ENCODE results near the gene MAST4.

MAST4 gene

DNA sequence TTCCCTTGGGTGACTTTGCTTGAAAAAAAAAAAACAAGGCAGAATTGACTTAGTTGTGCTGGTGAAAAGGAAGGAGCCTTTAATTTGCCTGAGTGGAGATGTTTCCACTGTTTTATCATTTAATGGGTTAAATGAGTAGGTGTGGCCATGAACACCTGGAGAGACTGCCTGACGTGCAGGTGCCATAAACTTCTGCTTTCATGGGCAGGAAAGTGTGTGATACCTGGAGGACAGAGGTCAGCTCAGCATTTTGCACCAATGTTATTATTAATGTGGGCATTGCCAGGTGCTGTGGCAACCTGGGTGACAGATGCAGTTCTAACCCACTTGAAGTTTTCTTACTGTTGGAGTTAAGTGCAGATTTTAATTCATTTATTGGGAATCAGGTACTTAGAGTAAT is 455.0 kb downstream of the MAST4 start:
- H3K36me3 ChIP-seq (ENCODE audit: control insufficient read depth, insufficient read depth, low read length) = no peaks in the 10 kb centered on the region

DNA sequence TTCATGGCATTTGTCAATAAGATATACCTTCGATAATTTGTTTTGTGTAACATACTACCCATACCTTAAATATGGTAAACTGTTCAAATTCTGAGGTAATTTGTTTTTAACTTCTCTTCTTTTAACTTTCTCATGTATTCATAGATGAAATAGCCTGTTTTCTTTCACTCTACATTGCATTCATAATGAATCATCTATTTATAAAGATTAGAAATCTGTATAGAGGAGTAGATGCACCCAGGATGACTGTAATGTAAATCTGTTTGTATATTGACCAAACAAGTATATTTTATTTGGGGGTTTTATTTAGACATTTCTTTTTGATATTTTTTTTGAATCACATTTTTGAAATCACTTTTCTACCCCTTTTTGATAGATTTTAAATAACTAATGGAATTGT is 455.8 kb downstream of the MAST4 start:
- no peak for DNase-seq (ENCODE audit: extremely low read depth, insufficient read length)
- Histone ChIP-seq H3K36me3 (ENCODE audit: control insufficient read depth, insufficient read depth, low read length) (no peaks in the 10 kb centered on the region), H3K4me3 (replicated peaks; ENCODE audit: low read depth, low read length) (no peak overlapping the region), H3K27me3 (replicated peaks; ENCODE audit: control insufficient read depth, insufficient read depth, low read length) (no peaks in the 10 kb centered on the region; the same call in 1 of the 2 replicates)
- TF ChIP-seq, protein P1, sequence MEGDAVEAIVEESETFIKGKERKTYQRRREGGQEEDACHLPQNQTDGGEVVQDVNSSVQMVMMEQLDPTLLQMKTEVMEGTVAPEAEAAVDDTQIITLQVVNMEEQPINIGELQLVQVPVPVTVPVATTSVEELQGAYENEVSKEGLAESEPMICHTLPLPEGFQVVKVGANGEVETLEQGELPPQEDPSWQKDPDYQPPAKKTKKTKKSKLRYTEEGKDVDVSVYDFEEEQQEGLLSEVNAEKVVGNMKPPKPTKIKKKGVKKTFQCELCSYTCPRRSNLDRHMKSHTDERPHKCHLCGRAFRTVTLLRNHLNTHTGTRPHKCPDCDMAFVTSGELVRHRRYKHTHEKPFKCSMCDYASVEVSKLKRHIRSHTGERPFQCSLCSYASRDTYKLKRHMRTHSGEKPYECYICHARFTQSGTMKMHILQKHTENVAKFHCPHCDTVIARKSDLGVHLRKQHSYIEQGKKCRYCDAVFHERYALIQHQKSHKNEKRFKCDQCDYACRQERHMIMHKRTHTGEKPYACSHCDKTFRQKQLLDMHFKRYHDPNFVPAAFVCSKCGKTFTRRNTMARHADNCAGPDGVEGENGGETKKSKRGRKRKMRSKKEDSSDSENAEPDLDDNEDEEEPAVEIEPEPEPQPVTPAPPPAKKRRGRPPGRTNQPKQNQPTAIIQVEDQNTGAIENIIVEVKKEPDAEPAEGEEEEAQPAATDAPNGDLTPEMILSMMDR (IDR thresholded peaks at IDR 0.05; ENCODE audit: insufficient read depth, low read length, poor library complexity, severe bottlenecking) = no peak

More for the DNA sequence above, 455.0 kb downstream of the MAST4 start:
- Histone ChIP-seq H3K27me3 (replicated peaks; ENCODE audit: control insufficient read depth, insufficient read depth, low read length) (no peaks in the 10 kb centered on the region; the same call in 1 of the 2 replicates), H3K4me3 (replicated peaks; ENCODE audit: low read depth, low read length) (no peak overlapping the region)
- no peak for DNase-seq (ENCODE audit: extremely low read depth, insufficient read length)
- TF ChIP-seq, protein P1 (IDR thresholded peaks at IDR 0.05; ENCODE audit: insufficient read depth, low read length, poor library complexity, severe bottlenecking) = no peak

DNA sequence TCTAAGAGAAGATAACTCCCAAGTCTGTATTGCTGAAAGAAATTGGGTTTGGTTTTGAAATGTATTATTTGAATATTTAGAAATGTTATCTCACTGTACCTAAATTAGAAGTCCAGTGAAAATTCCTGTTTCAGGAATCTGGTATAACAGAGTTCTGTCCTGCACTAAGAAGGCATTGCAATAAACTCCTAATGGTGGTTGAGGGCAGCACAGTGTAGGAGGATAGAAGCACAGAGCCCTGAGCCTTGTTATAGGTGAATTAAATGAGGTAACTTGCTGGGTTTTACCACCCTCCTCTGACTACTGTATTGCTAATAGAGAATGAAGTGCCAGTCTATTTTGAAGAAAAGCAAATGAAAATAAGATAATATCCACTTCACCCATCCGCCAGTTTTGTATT is 457.0 kb downstream of the MAST4 start:
- Histone ChIP-seq H3K36me3 (ENCODE audit: control insufficient read depth, insufficient read depth, low read length) (no peaks in the 10 kb centered on the region), H3K4me3 (replicated peaks; ENCODE audit: low read depth, low read length) (no peak overlapping the region), H3K27me3 (replicated peaks; ENCODE audit: control insufficient read depth, insufficient read depth, low read length) (no peaks in the 10 kb centered on the region; the same call in 1 of the 2 replicates)
- no peak for DNase-seq (ENCODE audit: extremely low read depth, insufficient read length)
- TF ChIP-seq, protein P1 (IDR thresholded peaks at IDR 0.05; ENCODE audit: insufficient read depth, low read length, poor library complexity, severe bottlenecking) = no peak

DNA sequence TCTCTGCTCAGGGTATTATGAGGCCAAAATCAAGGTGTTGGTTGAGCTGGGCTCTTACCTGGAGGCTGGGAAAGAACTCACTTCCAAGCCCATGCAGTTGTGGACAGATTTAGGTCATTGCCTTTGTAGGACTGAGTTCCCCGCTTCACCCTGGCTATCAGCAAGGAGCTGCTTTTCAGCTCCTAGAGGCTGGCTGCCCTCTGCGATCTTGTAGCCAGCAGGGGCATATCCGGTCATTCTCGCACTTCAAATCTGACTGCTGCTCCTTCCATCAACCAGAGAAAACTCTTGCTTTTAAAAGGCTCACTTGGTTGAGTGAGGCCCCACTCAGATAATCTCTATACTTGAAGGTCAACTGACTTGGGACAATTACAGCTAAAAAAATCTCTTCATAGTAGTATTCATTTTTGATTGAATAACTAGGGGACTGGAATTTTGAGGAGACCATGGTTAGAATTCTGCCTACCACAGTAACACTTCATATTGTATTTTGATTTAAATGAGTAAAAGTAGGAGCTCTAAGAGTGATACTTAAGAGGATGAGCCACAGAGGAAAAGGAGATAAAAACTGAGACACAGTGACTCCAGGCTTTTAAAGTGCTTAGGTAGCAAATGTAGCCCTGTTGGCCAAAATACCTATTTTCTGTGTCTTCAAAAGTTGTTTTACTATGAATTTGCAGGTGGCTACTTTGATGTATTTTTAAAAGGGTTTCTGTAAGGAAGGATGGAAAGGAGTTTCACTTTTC is 463.0 kb downstream of the MAST4 start:
- Histone ChIP-seq H3K27me3 (replicated peaks; ENCODE audit: control insufficient read depth, insufficient read depth, low read length) (no peaks in the 10 kb centered on the region), H3K4me3 (replicated peaks; ENCODE audit: low read depth, low read length) (no peak overlapping the region), H3K36me3 (ENCODE audit: control insufficient read depth, insufficient read depth, low read length) (no peaks in the 10 kb centered on the region)
- TF ChIP-seq, protein P1 (IDR thresholded peaks at IDR 0.05; ENCODE audit: insufficient read depth, low read length, poor library complexity, severe bottlenecking) = no peak
- DNase-seq (ENCODE audit: extremely low read depth, insufficient read length) = no peak

DNA sequence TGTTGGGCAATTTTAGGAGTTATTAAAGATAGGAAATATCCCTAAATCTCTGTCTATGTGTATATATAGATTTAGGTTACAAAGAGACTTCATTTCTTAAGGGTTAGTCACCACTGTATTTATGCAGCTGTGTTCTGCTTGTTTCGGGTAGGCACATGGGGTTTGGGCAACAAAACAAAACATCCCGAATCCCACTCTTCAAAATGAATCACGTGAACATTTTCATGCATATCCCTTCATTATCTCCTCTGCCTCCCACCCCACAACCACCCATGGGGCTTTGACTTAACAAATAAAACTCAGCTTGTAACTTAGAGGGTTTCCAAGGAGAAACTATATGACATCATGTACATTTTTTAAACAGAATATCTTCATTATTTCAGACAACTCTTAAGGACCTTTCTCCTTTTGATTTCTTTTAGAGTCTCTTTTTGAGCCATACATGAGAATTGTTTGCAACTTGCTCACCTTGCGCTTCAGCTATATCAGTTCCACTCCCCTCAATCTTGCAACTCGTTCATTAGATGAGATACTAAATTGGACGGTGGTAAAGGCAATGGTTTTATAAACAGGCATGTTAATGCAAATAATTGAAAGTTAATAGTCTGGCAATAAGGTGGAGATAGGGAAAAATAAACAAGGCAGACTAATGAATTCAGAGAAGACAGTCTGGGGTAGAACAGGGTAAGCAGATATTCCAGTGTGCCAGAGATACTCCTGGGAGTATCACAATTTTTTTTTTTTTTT is 463.7 kb downstream of the MAST4 start:
- Histone ChIP-seq H3K27me3 (replicated peaks; ENCODE audit: control insufficient read depth, insufficient read depth, low read length) (no peaks in the 10 kb centered on the region), H3K36me3 (ENCODE audit: control insufficient read depth, insufficient read depth, low read length) (no peaks in the 10 kb centered on the region), H3K4me3 (replicated peaks; ENCODE audit: low read depth, low read length) (no peak overlapping the region)
- DNase-seq (ENCODE audit: extremely low read depth, insufficient read length) = no peak
- TF ChIP-seq, protein P1 (IDR thresholded peaks at IDR 0.05; ENCODE audit: insufficient read depth, low read length, poor library complexity, severe bottlenecking) = no peak

Measured in GM06990 (cell line).